ENCODE results near the gene TSN. TPM values are rescaled to one million over a fixed set of nuclear protein-coding genes. Genes with fewer than 3 reads are reported as not detected.

Gene TSN
- total and polyA plus RNA-seq, 9 of the 15 experiments (the other 6 are each of a cell fraction or from before 2014, with no cell fraction given) = 63.2 to 152 (median 95.2) TPM

DNA sequence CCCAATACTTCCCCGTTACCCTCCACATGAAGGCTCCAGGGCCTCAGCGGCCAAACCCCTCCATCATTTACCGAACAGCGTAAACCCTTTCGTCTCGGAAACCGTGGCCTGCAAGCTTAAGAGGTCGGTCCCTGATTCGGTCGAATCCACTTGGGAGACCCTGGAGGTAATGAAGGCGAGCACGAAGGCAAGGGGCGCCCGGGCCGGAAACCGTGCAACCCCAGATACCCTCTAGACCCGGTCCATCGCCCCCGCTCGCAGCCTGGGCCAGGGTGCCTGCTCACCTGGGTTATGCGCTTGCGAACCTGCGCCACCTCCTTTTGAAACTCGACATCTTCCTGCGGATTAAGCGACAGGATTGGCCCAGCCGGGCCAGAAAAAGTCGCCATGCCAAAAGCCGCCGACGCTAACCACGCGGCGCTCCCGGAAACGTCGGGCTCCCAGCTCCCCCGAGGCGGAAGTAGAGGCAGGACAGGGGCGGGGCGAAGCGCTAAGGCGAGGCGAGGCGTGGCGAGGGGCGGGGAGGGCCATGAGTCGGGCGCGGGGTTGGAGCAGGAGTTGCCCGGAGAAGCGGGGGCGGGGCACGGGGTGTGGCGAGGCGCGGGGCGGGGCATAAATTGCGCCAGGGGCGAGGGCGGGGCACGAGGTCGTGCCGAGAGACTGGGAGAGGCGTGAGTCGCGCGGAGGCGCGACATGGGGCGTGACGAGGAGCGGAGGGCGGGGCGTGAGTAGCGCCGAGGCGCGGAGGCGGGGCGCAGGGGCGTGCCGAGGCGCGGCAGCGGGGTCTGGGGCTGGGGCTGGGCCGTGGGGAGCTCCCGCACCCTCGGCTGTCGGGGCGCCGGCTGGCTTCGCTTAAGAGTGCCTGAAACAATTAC lies 18.8 kb upstream of the TSN start, which contains the start of gene NIFK (continued):
- TF ChIP-seq, protein P1, sequence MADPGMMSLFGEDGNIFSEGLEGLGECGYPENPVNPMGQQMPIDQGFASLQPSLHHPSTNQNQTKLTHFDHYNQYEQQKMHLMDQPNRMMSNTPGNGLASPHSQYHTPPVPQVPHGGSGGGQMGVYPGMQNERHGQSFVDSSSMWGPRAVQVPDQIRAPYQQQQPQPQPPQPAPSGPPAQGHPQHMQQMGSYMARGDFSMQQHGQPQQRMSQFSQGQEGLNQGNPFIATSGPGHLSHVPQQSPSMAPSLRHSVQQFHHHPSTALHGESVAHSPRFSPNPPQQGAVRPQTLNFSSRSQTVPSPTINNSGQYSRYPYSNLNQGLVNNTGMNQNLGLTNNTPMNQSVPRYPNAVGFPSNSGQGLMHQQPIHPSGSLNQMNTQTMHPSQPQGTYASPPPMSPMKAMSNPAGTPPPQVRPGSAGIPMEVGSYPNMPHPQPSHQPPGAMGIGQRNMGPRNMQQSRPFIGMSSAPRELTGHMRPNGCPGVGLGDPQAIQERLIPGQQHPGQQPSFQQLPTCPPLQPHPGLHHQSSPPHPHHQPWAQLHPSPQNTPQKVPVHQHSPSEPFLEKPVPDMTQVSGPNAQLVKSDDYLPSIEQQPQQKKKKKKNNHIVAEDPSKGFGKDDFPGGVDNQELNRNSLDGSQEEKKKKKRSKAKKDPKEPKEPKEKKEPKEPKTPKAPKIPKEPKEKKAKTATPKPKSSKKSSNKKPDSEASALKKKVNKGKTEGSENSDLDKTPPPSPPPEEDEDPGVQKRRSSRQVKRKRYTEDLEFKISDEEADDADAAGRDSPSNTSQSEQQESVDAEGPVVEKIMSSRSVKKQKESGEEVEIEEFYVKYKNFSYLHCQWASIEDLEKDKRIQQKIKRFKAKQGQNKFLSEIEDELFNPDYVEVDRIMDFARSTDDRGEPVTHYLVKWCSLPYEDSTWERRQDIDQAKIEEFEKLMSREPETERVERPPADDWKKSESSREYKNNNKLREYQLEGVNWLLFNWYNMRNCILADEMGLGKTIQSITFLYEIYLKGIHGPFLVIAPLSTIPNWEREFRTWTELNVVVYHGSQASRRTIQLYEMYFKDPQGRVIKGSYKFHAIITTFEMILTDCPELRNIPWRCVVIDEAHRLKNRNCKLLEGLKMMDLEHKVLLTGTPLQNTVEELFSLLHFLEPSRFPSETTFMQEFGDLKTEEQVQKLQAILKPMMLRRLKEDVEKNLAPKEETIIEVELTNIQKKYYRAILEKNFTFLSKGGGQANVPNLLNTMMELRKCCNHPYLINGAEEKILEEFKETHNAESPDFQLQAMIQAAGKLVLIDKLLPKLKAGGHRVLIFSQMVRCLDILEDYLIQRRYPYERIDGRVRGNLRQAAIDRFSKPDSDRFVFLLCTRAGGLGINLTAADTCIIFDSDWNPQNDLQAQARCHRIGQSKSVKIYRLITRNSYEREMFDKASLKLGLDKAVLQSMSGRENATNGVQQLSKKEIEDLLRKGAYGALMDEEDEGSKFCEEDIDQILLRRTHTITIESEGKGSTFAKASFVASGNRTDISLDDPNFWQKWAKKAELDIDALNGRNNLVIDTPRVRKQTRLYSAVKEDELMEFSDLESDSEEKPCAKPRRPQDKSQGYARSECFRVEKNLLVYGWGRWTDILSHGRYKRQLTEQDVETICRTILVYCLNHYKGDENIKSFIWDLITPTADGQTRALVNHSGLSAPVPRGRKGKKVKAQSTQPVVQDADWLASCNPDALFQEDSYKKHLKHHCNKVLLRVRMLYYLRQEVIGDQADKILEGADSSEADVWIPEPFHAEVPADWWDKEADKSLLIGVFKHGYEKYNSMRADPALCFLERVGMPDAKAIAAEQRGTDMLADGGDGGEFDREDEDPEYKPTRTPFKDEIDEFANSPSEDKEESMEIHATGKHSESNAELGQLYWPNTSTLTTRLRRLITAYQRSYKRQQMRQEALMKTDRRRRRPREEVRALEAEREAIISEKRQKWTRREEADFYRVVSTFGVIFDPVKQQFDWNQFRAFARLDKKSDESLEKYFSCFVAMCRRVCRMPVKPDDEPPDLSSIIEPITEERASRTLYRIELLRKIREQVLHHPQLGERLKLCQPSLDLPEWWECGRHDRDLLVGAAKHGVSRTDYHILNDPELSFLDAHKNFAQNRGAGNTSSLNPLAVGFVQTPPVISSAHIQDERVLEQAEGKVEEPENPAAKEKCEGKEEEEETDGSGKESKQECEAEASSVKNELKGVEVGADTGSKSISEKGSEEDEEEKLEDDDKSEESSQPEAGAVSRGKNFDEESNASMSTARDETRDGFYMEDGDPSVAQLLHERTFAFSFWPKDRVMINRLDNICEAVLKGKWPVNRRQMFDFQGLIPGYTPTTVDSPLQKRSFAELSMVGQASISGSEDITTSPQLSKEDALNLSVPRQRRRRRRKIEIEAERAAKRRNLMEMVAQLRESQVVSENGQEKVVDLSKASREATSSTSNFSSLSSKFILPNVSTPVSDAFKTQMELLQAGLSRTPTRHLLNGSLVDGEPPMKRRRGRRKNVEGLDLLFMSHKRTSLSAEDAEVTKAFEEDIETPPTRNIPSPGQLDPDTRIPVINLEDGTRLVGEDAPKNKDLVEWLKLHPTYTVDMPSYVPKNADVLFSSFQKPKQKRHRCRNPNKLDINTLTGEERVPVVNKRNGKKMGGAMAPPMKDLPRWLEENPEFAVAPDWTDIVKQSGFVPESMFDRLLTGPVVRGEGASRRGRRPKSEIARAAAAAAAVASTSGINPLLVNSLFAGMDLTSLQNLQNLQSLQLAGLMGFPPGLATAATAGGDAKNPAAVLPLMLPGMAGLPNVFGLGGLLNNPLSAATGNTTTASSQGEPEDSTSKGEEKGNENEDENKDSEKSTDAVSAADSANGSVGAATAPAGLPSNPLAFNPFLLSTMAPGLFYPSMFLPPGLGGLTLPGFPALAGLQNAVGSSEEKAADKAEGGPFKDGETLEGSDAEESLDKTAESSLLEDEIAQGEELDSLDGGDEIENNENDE (IDR thresholded peaks at IDR 0.05; ENCODE audit: low read depth, low read length) = no peak
- peak; percentile 49 for TF ChIP-seq POLR2B (IDR thresholded peaks at IDR 0.05; ENCODE audit: low read depth, partially characterized antibody)
- TF ChIP-seq FOS (IDR thresholded peaks at IDR 0.05; ENCODE audit: extremely low read depth, insufficient read length) = no peak
- no peak for TF ChIP-seq DNMT1 (IDR thresholded peaks at IDR 0.05)
- no peak for TF ChIP-seq IFI16 (CRISPR knock-in tag; IDR thresholded peaks at IDR 0.05)
- TF ChIP-seq, protein P2, sequence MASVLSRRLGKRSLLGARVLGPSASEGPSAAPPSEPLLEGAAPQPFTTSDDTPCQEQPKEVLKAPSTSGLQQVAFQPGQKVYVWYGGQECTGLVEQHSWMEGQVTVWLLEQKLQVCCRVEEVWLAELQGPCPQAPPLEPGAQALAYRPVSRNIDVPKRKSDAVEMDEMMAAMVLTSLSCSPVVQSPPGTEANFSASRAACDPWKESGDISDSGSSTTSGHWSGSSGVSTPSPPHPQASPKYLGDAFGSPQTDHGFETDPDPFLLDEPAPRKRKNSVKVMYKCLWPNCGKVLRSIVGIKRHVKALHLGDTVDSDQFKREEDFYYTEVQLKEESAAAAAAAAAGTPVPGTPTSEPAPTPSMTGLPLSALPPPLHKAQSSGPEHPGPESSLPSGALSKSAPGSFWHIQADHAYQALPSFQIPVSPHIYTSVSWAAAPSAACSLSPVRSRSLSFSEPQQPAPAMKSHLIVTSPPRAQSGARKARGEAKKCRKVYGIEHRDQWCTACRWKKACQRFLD (CRISPR knock-in tag; IDR thresholded peaks at IDR 0.05) = no peak
- TF ChIP-seq, protein P3, sequence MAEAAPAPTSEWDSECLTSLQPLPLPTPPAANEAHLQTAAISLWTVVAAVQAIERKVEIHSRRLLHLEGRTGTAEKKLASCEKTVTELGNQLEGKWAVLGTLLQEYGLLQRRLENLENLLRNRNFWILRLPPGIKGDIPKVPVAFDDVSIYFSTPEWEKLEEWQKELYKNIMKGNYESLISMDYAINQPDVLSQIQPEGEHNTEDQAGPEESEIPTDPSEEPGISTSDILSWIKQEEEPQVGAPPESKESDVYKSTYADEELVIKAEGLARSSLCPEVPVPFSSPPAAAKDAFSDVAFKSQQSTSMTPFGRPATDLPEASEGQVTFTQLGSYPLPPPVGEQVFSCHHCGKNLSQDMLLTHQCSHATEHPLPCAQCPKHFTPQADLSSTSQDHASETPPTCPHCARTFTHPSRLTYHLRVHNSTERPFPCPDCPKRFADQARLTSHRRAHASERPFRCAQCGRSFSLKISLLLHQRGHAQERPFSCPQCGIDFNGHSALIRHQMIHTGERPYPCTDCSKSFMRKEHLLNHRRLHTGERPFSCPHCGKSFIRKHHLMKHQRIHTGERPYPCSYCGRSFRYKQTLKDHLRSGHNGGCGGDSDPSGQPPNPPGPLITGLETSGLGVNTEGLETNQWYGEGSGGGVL (CRISPR knock-in tag; IDR thresholded peaks at IDR 0.05) = no peak
- no peak for TF ChIP-seq PYGO2 (tag; IDR thresholded peaks at IDR 0.05)
- peak; percentile 70 for TF ChIP-seq CCNT2 (IDR thresholded peaks at IDR 0.05; ENCODE audit: borderline replicate concordance, extremely low read depth, insufficient read length, low read depth, low read length)
